NCI-H2171 treated with DMSO at 0.1 percent for 48 hours (cell line): Measurements from ENCODE around the gene ARMC3.
"Not testable (repeated sequence)": the region's sequence is repeated elsewhere in the genome, so short reads cannot be mapped to it uniquely, and the experiment has no call there.

Experiments
- DNase-seq: peaks from one replicate; lab custom pipeline; 2025; lab: John Stamatoyannopoulos, UW

Gene ARMC3

GRCh38 chr10:23051278-23051677 lies 123.4 kb downstream of the ARMC3 start:
- DNase-seq = no peak

GRCh38 chr10:23051855-23052331 lies 124.0 kb downstream of the ARMC3 start:
- DNase-seq = no peak

- DNase-seq = no peak
These were observed 125.2 kb downstream of the ARMC3 start for GRCh38 chr10:23053036-23053435.

GRCh38 chr10:23055424-23056185 lies 127.8 kb downstream of the ARMC3 start:
- no peak for DNase-seq

DNA sequence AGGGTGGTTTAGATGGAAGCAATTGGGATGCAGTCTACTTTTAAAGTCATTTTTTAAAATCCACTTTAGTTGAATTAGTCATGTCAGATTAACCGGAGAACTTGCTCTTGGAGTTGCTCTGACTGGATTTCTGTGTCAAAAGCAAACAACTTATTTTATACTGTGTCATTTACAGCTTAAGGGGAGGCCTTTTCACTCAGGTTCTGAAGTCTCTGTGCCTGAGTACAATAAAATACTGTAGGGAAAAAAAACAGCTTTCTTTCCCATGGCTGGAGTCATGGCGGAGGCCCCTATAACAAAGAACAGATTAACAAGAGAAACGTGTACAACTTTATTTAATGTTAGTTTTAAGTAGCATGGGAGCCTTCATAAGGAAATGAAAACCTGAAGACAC lies 128.3 kb downstream of the ARMC3 start:
- DNase-seq = no peak

- no peak for DNase-seq
These were observed 130.5 kb downstream of the ARMC3 start for GRCh38 chr10:23058366-23058765.

DNA sequence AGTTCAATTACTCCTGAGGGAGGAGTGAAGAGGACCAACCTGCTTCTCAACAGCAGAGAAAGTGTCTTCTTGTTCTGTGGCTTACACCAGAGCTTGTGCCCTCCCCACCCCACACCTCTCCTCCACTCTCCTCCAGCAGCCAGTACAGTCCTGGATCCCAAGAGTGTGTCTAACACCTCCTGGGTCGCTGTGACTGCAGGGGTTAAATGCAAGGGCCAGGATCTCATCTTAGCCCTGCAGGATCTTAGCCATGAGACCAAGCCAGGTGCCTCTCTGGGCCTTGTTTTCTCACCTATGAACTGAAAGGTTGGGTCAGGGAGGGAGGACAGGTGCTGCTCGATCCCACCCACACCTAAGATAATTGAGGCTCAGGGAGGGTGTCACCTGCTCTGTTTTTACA lies 133.1 kb downstream of the ARMC3 start:
- DNase-seq = no peak

GRCh38 chr10:23063045-23063972 lies 135.5 kb downstream of the ARMC3 start:
- DNase-seq = no peak

DNA sequence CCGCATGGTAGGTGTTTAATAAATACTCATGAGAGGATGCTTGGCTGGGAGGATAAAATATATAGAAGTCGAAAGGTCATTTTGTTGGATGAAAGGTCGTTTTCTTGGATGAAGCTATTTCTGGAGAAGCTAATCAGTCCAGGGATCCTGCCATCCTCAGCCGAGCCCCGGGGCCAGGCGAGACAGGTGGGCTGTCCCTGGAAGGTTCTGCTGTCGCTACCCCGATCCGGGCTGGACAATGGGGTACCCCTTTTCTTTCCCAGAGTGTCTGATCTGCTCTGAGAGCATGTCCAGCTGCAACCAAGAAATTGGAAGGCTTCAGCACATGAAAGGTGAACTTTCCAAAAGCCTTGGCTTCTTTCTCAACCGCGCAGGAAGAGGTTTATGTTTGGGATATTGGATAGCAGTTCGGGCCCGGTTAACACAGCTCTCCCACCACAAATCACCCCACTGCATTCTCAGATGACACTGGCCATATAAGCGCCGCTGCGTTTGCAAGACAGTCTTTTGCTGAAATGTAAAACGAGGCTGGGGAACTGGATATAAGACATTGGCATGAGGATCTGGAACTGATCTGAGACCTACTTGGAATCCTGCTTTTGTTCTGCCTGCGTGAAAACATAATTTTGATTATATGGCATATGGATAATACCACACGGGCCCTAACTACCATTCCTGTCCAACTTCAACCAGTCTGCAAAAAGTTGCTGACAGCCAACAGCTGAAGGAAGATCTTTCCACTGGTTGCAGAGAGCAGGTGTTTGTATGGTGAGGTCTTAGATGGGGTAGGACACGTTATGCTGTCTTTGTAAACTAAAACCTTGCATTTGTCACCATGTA lies 136.3 kb downstream of the ARMC3 start:
- no peak for DNase-seq

DNA sequence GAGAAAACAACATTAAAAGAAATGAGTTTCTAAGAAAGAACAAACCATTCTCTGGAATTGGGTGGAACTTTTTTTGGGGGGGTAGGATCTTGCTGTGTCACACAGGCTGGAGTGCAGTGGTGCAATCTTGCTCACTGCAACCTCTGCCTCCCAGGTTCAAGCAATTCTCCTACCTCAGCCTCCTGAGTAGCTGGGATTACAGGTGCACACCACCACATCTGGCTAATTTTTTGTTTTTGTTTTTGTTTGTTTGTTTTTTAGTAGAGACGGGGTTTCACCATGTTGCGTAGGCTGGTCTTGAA lies 136.9 kb downstream of the ARMC3 start:
- not testable (repeated sequence) for DNase-seq

GRCh38 chr10:23065181-23065948 lies 137.5 kb downstream of the ARMC3 start:
- no peak for DNase-seq

DNA sequence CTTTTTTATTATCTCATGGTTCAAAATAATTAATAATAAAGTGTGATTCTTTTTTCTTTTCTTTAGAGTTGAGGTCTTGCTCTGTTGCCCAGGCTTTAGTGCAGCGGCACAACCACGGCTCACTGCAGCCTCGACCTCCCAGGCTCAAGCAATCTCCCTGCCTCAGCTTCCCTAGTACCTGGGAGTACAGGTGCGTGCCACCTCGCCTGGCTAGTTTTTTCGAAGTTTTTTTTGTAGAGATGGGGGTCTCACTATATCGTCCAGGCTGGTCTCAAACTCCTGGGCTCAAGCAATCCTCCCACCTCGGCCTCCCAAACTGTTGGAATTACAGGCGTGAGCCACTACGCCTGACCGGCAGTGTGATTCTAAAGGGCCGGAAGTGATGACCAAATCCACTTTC lies 139.5 kb downstream of the ARMC3 start:
- DNase-seq = no peak

- DNase-seq = peak; percentile 21
These were observed 140.3 kb downstream of the ARMC3 start for GRCh38 chr10:23067939-23068775.

DNA sequence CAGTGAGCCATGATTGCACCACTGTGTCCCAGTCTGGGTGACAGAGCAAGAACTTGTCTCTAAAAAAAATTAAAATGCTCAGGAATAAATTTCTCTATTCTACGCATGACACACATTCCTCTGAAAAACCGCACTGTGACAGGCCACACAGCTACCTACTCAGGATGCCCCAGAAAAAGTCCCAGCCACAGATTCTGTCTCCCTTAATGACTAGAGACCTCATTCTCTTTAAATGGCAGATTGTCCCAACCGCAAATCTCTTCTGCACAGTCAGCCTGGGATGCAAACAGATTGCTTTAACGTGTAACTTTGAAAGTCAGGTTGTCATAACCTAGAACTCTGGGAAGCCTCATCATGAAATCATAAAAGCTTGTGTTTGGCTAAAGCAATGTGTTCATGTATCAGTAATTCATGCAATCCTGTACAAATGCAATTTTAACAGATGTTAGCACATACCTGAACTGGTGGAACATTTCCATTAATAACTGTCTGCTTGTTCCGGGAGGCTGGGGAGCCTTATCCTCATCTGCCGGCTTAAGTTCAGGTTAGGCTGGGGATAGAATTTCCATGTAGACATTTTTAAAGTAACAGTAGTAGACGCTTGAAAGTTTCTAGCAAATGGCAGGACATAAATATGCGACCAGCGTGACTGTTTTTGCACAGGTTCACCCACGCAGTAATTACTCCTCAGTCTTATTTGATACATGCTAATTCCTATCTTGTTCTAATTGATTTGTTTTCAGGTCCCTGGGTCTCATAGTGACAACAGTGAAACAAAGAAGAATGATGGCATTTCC lies 141.4 kb downstream of the ARMC3 start:
- DNase-seq = no peak

DNA sequence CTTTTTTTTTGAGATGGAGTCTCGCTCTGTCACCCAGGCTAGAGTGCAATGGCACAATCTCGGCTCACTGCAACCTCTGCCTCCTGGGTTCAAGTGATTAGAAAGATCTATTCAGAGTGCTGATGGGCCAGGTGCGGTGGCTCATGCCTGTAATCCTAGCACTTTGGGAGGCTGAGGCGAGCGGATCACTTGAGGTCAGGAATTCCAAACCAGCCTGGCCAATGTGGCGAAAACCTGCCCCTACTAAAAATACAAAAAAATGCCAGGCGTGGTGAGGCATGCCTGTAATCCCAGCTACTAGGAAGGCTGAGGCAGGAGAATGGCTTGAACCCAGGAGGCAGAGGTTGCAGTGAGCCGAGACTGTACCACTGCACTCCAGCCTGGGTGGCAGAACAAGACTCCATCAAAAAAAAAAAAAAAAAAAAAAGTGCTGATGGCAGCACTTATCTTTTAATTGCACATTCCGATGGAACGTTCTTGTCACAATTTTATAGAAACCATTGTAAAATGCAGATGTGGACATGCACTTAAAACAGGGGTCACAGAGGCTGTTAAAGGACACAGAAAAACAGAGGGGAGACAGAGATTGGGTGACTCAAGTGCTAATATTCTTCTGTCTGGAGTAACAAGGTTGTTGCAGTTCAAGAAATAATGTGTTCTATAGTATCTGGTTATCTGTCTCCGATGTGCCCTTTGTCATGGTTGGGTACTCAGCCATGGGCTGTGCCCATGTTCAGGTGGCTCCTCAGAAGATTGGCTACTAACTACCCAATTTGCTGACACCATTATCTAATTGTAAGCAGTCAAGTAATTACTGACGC lies 142.4 kb downstream of the ARMC3 start:
- not testable (repeated sequence) for DNase-seq

DNA sequence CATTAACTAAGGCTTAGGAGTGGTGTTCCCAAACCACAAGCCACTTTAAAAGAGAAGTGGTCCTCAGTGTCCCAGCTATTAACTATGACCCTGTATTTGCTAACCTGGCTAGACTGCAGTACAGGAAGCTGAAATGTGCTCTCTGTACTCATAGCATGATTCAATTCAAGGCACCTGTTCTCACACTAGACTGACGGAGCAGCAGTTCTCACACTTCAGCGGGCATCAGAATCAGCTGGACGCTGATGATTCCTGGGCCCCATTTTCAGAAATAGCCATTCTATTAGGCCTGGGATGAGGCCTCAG lies 143.0 kb downstream of the ARMC3 start:
- no peak for DNase-seq

DNA sequence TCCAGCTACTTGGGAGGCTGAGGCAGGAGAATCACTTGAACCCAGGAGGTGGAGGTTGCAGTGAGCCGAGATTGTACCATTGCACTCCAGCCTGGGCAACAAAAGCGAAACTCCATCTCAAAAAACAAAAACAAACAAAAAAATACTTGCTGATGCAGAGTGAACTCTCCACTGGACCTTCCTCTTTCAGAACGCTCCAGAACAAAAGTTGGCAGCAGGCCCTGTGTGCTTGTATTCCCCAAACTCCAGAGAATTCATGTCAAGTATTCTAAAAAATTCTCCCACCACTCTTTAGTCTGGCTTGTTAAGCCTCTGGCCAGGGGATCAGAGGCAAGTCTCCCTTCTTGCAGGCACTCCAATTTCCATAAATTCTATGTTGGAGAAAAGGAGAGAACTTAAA lies 144.7 kb downstream of the ARMC3 start:
- not testable (repeated sequence) for DNase-seq

DNA sequence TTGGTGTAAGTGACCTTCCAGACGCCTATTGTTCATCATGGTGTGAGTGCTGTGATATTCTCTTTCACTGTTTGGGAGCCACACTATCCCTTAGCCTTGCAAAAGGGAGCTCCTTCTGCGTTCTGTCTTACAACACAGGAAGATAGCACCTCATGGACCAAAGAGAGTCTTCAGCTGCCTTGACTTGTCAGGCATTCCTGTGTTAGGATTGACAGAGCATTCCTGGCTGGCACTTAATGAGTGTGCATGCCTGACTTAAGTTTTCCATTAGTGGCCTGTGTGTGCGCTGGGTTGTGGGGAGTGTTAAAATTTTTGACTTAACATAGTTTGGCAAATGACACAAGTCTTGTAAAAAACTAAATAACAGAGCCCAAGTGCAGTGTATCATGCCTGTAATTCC lies 145.7 kb downstream of the ARMC3 start:
- no peak for DNase-seq

DNA sequence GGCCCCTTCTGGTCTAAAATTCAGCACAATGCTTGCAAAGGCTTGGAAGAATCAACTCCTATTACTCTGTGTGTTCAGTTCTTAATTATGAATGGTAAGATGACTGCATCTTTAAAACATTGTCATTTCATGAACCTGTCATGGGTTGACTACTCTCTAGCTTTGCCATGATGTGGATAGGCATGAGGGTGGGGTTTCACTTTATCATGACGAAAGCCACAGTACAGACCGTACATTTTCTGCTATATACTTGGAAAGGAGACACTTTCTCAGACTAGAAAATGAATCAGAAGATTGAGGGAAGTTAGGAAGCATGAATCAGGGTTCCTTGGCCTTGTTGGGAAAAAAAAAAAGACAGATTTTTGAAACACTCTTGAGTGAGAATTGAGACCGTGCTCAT lies 147.8 kb downstream of the ARMC3 start:
- DNase-seq = no peak
